ENCODE measurements around the gene STIMATE. TPM values are rescaled to one million over a fixed set of nuclear protein-coding genes. Genes with fewer than 3 reads are reported as not detected.

STIMATE gene
- total RNA-seq, 4 donors from 2014 or later, result 20.6 to 64.6 (median 27.8) TPM

DNA sequence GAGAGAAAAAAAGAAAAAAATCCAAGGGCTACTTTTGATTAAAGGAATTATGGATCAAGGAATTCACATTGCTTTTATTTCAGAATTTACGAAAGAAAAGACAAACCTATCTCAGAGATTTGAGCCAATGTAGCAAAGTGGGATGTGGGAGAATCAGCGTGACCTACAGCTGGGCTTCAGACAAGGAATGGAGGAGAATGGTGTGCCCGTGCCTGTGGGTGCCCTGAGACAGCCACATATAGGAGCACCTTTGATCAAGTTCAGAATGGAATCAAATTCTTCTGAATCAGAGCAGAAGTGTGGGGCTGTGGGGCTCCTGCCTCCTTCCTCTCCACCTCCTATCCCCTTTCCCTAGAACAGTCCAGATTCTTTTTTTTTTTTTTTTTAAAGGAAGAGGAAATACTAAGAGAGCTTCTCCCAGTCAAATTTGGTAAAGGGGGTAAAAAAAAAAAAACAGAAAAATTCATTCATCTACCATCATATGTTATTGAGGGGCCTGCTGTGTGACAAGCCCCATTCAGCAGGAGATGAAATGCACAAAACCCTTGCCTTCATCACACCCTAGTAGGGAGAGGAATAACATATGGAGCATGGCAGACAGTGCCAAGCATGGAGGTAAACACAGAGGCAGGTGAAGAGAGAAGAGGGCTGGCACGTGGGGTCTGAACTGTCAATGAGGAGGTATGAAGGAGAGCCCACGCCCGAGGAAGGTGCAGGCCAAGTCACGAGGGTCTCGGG is 37.5 kb downstream of the STIMATE start:
- H3K4me3 ChIP-seq, result no peak overlapping the region
- H3K9me3 ChIP-seq, result no peaks in the 10 kb centered on the region
- ATAC-seq (no peak), DNase-seq (no peak)
- peaks cover 0 to 8% of the 10 kb centered on the region in 2 donors for H3K36me3 ChIP-seq
- TF ChIP-seq, protein P1, sequence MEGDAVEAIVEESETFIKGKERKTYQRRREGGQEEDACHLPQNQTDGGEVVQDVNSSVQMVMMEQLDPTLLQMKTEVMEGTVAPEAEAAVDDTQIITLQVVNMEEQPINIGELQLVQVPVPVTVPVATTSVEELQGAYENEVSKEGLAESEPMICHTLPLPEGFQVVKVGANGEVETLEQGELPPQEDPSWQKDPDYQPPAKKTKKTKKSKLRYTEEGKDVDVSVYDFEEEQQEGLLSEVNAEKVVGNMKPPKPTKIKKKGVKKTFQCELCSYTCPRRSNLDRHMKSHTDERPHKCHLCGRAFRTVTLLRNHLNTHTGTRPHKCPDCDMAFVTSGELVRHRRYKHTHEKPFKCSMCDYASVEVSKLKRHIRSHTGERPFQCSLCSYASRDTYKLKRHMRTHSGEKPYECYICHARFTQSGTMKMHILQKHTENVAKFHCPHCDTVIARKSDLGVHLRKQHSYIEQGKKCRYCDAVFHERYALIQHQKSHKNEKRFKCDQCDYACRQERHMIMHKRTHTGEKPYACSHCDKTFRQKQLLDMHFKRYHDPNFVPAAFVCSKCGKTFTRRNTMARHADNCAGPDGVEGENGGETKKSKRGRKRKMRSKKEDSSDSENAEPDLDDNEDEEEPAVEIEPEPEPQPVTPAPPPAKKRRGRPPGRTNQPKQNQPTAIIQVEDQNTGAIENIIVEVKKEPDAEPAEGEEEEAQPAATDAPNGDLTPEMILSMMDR (IDR thresholded peaks at IDR 0.05 in 4 of 5, conservative IDR thresholded peaks at IDR 0.05 in 1 of 5), result no peak
- TF ChIP-seq POLR2A (IDR thresholded peaks at IDR 0.05), result no peak
- no peak overlapping the region for H3K27ac ChIP-seq
- no peaks in the 10 kb centered on the region for H3K27me3 ChIP-seq
- in situ Hi-C loops (cut with MboI; ENCODE audit: low sequenced_read_pairs in 4 of 4) (loop anchor here in 3 of 4 donors (10.0 to 25.0 kb wide), 4 partner anchors 75 to 215 kb away; no protein-coding TSS in a partner anchor), intact Hi-C loops (cut with DNase I; ENCODE audit: low total_unique reads) (no loop called here)
- H3K4me1 ChIP-seq, result no peaks in the 10 kb centered on the region

GRCh38 chr3:52857864-52858263 is 39.5 kb downstream of the STIMATE start:
- Histone ChIP-seq H3K4me1 (no peaks in the 10 kb centered on the region), H3K4me3 (no peak overlapping the region), H3K36me3 (peaks cover 0 to 11% of the 10 kb centered on the region in 2 donors), H3K27ac (no peak overlapping the region), H3K9me3 (no peaks in the 10 kb centered on the region), H3K27me3 (no peaks in the 10 kb centered on the region)
- TF ChIP-seq, protein P1 (IDR thresholded peaks at IDR 0.05 in 4 of 5, conservative IDR thresholded peaks at IDR 0.05 in 1 of 5), result no peak
- TF ChIP-seq POLR2A (IDR thresholded peaks at IDR 0.05), result no peak
- ATAC-seq (no peak), DNase-seq (no peak)
- intact Hi-C loops (cut with DNase I; ENCODE audit: low total_unique reads), result no loop called here
- in situ Hi-C loops (cut with MboI; ENCODE audit: low sequenced_read_pairs in 4 of 4), result loop anchor here in 3 of 4 donors (10.0 to 25.0 kb wide), 4 partner anchors 77 to 217 kb away; no protein-coding TSS in a partner anchor

GRCh38 chr3:52857133-52857532 is 40.2 kb downstream of the STIMATE start:
- no peak for TF ChIP-seq POLR2A (IDR thresholded peaks at IDR 0.05)
- TF ChIP-seq, protein P1 (IDR thresholded peaks at IDR 0.05 in 4 of 5, conservative IDR thresholded peaks at IDR 0.05 in 1 of 5), result no peak
- Histone ChIP-seq H3K27me3 (no peaks in the 10 kb centered on the region), H3K9me3 (no peaks in the 10 kb centered on the region), H3K27ac (no peak overlapping the region), H3K4me3 (no peak overlapping the region), H3K4me1 (no peaks in the 10 kb centered on the region), H3K36me3 (peaks cover 0 to 16% of the 10 kb centered on the region in 2 donors)
- no peak for DNase-seq
- no peak for ATAC-seq
- intact Hi-C loops (cut with DNase I; ENCODE audit: low total_unique reads) (no loop called here), in situ Hi-C loops (cut with MboI; ENCODE audit: low sequenced_read_pairs in 4 of 4) (loop anchor here in 3 of 4 donors (10.0 to 25.0 kb wide), 4 partner anchors 78 to 218 kb away; no protein-coding TSS in a partner anchor)

DNA sequence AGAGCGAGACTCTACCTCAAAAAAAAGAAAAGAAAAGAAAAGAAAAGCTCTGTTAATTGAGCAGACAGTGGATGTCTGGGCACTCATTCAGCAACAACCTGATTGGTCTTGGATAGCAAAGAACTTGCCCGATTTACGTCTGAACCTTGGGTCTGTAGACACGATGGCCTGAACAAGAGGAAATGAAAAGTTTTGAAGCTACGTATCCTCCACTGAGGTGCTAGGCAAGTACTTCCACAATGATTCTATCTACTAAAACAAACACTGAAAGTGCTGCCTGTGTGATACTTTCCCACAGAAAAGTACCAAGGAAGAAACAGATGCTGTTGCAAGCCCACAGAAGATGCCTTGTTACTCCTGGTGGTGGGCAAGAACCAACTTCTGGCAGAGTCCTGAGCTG is 40.7 kb downstream of the STIMATE start:
- Histone ChIP-seq H3K36me3 (peaks cover 0 to 20% of the 10 kb centered on the region in 2 donors), H3K27ac (no peak overlapping the region)

GRCh38 chr3:52854013-52854412 is 43.3 kb downstream of the STIMATE start:
- Histone ChIP-seq H3K36me3 (peaks cover 0 to 22% of the 10 kb centered on the region in 2 donors), H3K27me3 (no peaks in the 10 kb centered on the region), H3K9me3 (no peaks in the 10 kb centered on the region), H3K4me1 (peaks cover 8 to 9% of the 10 kb centered on the region in 2 donors), H3K27ac (no peak overlapping the region), H3K4me3 (no peak overlapping the region)
- intact Hi-C loops (cut with DNase I; ENCODE audit: low total_unique reads) (no loop called here), in situ Hi-C loops (cut with MboI; ENCODE audit: low sequenced_read_pairs in 4 of 4) (loop anchor here in 3 of 4 donors (10.0 to 25.0 kb wide), 4 partner anchors 81 to 221 kb away; no protein-coding TSS in a partner anchor)
- DNase-seq, result no peak
- TF ChIP-seq, protein P1 (IDR thresholded peaks at IDR 0.05 in 4 of 5, conservative IDR thresholded peaks at IDR 0.05 in 1 of 5), result no peak
- TF ChIP-seq POLR2A (IDR thresholded peaks at IDR 0.05), result no peak
- ATAC-seq, result no peak

More for the DNA sequence above, 40.7 kb downstream of the STIMATE start:
- in situ Hi-C loops (cut with MboI; ENCODE audit: low sequenced_read_pairs in 4 of 4) (loop anchor here in 3 of 4 donors (10.0 to 25.0 kb wide), 4 partner anchors 78 to 218 kb away; no protein-coding TSS in a partner anchor), intact Hi-C loops (cut with DNase I; ENCODE audit: low total_unique reads) (no loop called here)
- DNase-seq (no peak), ATAC-seq (no peak)
- Histone ChIP-seq H3K27me3 (no peaks in the 10 kb centered on the region), H3K9me3 (no peaks in the 10 kb centered on the region), H3K4me1 (no peaks in the 10 kb centered on the region), H3K4me3 (no peak overlapping the region)
- TF ChIP-seq POLR2A (IDR thresholded peaks at IDR 0.05), result no peak

Data from gastrocnemius medialis (tissue), 4 donors.